HG03558 (cell line): ENCODE results near the gene CLCNKA.
"Not testable (repeated sequence)": the region's sequence is repeated elsewhere in the genome, so short reads cannot be mapped to it uniquely, and the experiment has no call there.

Experiments
- ATAC-seq: cut with Tn5 transposase; IDR thresholded peaks from one replicate; pipeline ENCODE4 v1.9.1; 2021; ENCODE audit warnings: moderate number of reproducible peaks; ENCODE audit not compliant: unreplicated experiment; ENCODE audit errors: extremely low read depth

The CLCNKA gene

DNA sequence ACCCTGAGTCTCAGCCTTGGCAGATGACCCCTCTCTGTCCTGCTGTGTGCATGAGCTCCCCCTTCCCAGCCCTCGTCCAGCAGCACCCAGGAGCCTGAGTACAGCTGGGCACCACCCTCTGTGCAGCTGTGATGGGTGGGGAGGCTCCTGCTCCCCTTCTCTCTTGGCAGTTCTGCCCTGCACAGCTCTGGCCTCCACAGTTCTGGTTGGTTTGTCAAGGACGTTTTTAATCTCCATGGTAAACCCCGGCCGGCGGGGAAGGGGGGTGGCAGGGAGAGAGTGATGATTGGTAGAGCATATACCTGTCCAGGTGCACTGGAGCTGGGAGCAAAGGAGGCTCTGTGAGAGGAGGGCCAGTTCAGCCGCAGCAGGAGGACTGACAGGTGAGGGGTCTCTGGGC lies at the start of gene CLCNKA:
TSS of gene CLCNKA (plus strand) at position 356 of the 400 bp plus-strand sequence. CDS start 584 bp downstream, outside the sequence.
- no peak for ATAC-seq

DNA sequence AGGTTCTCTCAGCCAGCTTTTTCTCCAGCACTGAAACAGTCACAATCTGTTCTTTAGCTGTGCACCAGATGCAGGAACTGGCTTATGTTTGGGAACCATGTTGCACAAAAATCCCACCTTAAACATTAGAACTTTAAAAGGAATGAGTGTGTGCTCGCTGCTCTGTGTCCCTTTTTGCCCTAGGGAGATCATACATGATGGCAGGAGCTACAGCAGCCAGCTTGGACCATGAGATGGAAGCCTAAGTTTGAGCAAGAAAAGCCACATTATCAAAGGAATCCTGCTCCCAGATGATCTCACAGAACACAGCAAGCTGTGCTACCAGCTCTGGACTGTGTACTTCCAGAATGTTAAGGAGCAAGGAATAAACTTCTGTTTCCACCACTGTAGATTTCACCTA lies 49.4 kb upstream of the CLCNKA start:
- ATAC-seq = no peak

DNA sequence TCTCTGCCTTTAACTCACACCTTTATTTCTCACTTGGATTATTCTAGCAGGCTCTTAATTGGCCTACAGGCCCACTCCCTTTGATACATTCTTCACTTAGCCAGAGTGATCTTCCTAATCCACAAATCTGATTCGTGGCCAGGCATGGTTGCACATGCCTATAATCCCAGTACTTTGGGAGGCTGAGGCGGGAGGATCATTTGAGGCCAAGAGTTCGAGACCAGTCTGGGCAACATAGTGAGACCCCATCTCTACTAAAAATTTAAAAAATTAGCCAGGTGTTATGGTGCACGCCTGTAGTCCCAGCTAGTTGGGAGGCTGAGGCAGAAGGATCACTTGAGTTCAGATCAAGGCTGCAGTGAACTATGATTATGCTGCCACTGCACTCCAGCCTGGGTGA lies 48.1 kb upstream of the CLCNKA start:
- ATAC-seq = no peak

DNA sequence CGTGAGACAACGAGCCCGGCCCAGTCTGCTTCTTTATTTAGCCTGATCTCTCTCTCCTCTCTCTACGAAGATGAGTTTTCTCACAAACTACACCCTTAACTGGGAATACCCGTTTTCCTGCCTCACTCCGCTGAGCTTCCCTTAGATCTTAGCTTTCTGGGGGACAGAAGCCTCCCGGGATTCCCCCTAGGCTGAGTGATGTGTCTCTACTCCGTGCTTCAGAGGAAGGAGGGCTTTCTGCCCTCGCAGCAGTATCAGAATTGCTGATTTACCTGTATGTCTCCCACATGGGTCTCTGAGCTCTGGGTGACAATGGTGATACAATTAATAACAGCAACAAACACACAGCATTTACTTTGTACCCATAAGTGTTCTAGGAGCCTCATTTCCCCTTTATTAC lies 47.0 kb upstream of the CLCNKA start:
- no peak for ATAC-seq

DNA sequence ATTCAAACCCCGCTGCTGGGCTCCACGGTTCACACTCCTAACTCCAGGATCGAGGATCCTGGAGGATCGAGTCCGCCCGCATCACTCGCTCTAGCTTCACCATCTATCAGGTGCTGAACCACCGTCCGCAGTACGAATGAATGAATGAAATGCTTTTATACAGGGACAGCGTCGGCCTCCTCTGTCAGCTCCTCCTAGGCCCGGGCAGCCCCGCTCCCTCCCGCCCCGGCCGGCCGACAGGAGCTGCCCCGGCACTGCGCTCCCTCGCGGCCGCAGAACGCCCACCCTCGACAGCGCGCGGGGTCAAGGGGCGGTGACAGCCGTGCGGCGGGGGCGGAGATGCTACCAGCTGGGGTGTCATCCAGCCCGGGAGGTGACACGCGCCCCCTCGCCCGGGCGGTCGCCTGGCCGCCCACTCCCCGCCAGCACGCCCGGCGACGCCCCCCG lies 46.5 kb upstream of the CLCNKA start:
- ATAC-seq = peak; percentile 27

DNA sequence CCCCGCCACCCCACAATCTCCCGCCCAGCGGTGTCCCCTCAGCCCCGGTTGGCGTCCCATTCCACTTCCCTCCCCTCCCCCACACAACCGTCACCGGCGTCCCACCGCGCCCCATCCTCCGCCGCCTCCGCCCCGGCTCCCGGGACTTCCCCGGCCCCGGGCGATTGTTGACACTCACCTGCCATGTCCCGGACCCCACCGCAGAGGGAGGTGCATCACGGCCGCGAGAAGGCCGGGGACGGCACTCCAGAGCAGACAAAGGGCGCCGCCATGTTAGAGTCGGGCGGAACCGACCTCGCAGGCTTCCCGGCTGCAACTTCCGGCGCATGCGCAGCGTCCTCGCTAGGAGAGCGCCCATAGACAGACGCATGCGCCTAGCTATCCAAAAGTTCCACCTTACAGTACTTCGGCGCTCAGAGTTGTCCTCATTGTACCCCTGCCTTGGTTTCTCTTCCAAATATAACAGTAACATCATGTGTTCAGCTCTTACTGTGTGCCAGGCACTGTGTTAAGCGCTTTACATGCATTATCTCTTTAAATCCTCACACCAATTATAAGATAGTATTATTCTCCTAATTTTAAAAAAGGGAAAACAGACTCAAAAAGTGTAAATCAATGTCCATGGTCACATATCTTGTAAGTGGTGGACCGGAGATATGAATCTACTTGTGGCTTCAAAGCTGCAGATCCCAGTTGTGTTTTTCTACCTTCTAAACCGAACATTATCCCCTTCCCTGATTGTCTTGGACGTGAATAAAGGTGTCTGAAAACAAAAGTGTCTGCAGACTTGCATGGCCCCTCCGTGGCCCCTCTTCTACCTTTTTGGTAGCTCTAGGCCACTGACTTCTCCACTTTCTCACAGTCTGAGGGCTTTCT lies 45.8 kb upstream of the CLCNKA start, which contains the start of gene ZBTB17:
TSS of gene ZBTB17 (minus strand) at position 297 of the 876 bp plus-strand sequence. CDS start 27,606 bp downstream, outside the sequence.
- ATAC-seq = peak; percentile 45

DNA sequence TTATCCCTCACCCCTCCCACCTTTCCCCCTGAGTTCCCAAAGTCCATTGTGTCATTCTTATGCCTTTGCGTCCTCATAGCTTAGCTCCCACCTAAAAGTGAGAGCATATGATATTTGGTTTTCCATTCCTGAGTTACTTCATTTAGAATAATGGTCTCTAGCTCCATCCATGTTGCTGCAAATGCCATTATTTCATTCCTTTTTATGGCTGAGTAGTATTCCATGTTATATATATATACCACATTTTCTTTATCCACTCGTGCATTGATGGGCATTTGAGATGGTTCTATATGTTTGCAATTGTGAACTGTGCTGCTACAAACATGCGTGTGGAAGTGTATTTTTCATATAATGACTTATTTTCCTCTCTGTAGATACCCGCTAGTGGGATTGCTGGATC lies 43.9 kb upstream of the CLCNKA start:
- not testable (repeated sequence) for ATAC-seq

DNA sequence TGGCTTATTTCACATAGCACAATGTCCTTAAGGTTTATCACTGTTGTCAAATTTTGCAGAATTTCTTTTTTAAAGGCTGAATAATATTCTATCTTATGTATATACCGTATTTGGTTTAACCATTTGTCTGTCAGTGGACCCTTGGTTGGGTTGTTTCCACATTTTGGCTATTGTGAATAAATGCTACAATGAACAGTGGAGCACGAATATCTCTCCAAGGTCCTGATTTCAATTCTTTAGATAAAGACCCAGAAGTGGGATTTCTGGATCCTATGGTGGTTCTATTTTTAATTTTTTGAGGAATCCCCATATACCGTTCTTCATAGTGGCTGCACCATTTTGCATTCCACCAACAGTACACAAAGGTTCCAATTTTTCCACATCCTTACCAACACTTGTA lies 40.2 kb upstream of the CLCNKA start:
- ATAC-seq = no peak

DNA sequence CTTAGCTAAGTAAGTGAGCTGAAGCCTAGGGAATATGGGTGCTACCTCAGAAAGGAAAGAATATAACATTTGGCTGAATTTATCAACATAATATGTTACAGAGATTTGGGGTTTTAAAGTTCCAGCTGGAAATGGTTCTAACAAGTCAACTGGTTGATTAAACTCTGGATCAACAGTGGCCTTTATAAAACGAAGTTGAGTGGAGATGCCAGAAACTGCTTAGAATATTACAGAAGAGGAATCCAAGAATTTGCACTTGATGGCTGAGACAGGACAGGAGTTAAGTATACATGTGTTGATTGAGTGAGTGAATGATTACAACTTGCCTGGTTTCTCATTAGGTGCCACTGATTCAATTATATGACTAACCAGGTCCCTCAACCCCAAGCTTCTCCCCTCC lies 38.6 kb upstream of the CLCNKA start:
- ATAC-seq = no peak

DNA sequence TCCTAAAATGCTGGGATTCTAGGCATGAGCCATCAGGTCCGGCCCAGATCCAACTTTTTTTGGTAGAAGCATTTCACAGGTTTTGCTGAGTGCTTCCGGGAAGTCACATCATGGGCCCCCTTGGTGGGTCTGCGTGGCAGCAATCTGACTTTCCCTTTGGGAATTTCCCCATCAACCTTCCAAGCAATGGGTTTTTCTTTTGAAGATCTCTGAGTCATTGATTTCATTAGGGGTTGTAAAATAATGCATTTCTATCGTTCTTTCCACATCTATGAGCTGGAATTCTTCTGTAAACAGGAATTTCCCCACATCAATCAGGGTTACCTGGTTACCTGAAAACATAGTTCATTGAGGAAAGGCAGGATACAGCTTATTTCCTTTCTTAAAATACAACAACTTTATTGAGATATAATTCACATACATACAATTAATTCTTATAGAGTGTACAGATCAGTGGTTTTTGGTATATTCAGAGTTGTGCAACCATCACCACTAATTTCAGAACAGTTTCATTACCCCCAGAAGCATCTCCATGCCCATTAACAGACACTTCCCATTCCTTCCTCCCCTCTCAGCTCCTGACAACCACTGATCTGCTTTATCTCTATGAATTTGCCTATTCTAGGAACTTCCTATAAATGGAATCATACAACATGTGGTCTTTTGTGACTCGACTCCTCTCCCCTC lies 36.1 kb upstream of the CLCNKA start:
- ATAC-seq = no peak

DNA sequence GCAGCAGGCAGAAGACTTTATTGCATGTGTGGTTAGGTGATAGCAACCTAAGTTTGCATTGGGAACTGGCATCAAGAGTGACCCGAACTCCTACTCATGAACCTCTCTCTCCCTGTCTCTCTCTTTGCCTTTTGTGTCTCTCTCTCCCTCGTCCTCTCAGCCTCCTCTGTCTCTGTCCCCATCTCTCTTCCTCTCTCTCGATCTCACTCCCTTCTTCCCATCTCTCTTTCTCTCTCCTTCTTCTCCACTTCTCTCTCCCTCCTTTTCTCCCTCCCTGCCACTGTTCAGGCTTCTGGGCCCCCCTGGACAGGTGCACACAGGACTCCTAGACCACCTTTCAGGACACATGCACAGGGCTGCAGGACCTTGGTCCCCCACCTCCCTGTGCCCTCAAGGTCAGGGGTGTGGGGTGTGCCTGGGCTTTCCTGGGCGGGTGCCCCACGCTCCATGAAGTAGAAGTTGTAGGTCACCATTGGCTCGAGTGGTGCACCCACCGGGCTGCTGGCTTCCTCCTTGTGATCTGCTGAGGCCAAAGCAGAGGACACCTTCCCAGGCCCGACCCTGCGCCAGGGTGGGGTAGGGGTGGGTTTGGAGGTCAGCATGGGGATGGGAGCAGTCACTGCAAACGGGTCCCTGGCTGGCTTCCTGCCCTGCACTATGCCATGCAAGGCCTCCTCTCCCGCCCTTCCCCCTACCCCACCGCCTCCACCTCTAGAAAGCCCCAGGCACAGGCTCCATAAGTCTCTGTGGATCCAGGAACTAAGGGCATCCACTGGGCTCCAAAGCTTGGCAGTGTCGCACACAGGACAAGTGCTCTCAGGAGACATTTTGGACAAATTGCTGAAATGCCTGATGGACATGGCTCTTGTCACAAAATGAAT lies 32.7 kb upstream of the CLCNKA start:
- no peak for ATAC-seq

DNA sequence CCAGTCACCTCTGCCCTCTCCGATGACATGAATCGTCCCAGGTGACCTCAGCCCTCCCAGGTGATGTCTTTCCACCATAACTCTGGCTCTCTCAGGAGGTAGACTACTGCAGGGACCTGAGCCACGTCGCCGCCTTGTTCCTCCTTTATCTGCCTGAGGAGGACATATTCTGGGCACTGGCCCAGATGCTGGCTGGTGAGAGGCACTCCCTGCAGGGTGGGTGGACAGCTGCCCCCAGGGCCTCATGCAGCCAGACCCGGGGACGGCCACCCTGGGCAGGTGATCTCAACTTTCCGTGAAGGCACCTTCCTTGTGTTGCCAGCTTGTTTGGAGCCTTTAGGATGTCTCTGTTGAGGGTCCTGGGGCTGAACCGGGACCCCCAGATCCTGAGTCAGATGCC lies 32.1 kb upstream of the CLCNKA start:
- no peak for ATAC-seq

DNA sequence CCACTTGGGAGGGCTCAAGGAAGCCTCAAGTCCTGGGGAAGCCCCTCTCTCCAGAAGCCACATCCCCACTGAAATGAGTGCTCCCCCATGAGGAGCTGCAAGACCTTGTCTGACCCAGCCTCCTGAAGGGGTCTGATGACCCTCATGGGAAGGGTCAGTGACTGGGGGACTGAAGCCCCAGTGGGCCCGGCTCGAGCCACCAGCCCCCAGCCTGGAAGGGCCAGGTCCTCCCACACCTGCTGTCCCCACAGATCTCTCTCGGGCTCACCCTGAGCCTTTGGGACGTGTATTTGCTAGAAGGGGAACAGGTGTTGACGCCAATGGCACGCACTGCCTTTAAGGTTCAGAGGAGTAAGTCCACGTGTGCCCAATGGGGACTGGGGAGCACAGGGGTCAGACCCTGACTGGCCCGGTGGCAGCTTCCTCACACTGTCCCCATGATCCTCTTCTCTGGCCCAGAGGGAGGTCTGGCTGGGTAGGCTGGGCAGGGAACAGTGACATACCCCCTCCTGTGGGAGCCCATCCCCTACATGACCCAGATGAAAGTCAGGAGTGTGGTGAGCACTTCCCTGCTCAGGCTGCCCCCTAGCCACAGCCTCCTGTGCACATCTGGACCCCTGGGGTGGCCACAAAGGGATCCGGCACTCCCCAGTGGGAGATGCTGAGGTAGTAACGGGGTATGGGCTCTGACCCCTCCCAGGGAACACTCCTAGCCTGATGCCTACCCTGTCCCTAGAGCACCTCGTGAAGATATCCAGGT lies 30.2 kb upstream of the CLCNKA start:
- no peak for ATAC-seq

DNA sequence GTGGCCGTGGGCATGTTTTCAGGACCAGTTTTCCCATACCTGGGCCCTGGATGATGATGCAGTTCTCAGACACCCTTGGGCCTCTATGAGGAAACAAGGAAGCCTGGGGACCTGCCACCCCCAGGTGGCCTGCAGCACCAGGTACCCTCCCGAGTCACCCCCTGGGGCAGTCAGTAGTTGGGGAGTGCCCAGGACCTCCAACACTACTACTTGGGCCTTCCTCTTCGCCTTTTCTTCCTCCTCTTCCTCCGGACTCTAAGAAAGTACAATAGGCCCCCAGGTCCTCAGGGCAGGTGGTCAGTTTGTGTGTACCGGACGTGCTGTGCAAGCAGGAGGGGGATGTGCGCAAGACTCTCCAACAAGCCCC lies 29.7 kb upstream of the CLCNKA start:
- no peak for ATAC-seq

DNA sequence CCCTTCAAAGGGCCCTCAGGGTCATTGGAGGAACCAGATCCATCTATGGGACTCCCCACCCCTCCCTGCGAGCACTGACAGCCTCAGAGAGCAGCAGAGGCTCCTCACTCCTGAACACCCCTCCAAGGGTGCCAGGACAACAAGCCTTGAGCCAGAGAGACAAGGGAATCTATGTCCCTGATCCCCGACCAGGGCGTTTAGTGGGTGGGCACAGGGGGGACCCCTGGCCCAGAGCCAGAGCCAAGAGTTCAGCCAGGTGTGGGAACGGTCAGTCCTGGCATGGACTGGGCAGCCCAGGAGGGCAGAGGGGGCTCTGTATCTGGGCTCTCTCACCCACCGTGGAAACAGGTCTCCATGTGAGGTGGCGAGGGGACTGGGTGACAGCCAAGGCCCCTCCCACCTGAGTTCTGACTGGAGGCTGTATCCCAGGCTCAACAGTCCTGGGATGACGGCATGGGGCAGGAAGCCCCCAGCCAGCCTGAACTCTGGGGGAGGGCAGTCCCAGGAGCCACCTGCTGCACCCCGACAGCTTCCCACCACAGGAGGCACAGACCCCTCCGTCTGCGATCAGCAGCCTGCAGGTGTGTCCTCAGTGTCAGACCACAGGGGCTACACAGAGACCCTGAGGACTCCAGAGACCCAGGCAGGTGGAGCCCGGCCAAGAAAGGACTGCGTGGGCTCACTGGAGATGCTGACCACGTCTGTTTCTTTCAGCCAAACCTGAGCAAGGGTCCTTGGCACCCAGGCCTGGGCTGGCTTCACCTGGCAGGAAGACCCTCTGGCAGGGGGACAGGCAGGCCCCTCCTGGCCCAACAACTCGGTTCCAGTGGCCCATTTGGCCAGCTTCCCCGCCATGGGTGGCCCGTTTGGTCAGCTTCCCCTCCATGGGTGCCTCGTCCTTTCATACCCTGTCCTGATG lies 29.0 kb upstream of the CLCNKA start:
- no peak for ATAC-seq

DNA sequence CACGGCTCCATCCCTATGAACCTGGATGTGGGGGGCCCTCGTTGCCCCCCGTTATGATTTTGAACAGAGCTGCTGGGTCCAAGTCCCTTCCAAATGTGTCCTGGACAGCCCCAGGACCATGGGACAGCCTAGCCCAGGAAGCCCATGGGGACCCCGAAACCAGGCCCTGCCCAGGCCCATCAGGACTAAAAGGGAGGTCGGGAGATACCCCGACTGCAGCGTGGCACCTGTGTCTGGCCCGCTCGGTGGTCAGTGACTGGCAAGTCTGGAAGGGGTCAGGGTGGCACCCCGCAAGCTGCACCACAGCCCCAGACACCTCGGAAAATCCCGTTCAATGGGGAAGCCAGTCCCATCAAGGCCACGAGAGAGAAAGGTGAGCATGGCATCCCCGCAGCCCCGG lies 28.2 kb upstream of the CLCNKA start:
- no peak for ATAC-seq

DNA sequence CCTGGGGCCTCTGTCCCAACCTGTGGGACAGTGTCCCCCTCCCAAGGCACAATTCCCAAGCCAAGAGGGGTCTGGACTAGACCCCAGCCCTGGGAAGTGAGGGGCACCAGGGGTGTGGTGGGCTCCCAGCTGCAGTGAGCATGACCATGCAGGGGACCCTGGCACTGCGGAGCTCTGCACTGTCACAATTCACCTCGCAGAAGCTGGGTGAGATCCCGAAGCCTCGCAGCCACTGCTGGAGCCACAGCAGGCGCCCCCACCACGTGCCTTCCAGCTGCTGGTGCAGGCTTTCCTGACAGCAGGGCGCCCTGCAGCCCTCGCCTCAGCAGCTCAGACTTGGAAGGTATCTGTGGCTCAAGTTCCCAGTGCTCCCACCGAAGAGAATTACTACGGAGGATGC lies 27.8 kb upstream of the CLCNKA start:
- ATAC-seq = no peak

DNA sequence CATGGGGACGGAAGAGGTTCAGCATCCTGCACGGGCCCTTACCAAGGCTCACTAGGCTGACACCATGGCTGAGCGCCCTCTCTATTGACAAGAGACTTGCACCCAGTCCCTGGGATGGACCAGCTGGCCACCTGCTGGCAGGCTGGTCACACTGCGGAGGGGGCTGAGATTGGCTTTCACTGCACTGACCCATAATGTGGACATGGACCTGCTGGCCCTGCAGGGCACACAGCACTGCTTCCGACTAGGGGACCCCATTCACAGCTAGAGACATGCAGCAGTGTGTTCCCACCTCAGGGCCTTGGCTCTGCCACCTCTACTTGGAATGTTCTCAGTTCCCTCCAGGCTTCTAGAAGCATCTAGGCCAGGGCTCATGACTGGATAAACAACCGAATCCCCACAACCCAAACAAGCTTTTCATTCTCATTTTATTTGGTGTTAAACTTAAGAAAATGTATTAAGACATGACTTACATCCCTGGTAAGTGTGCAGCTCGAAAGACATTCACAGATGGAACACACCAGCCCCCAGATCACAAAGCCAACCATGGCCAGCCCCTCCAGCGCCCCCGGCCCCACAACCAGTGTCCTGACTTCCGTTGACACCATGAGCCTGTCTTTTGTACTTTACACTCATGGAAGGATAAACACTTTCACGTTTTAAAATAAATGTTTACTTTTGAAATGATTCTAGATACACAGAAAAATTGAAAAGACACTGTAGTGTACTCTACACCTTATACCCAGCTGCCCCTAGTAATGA lies 27.1 kb upstream of the CLCNKA start:
- ATAC-seq = no peak
